GM15510 (cell line): ENCODE measurements around the gene TRPC4AP.

Experiments used
- POLR2A ChIP-seq: IDR thresholded peaks from 3 replicates; pipeline ENCODE4 v1.6.1; 2011; ENCODE audit warnings: borderline replicate concordance; ENCODE audit not compliant: insufficient read length; ENCODE audit errors: extremely low read depth

Gene TRPC4AP

GRCh38 chr20:34970846-34971560 lies 121.6 kb downstream of the TRPC4AP start:
- TF ChIP-seq POLR2A, result no peak

GRCh38 chr20:34970193-34970840 lies 122.3 kb downstream of the TRPC4AP start:
- no peak for TF ChIP-seq POLR2A

GRCh38 chr20:34968042-34968775 lies 124.4 kb downstream of the TRPC4AP start:
- no peak for TF ChIP-seq POLR2A

- TF ChIP-seq POLR2A, result no peak
These were observed 125.2 kb downstream of the TRPC4AP start for GRCh38 chr20:34967421-34967820.

- no peak for TF ChIP-seq POLR2A
These were observed 127.6 kb downstream of the TRPC4AP start for GRCh38 chr20:34965051-34965450.

- no peak for TF ChIP-seq POLR2A
These were observed 128.1 kb downstream of the TRPC4AP start for GRCh38 chr20:34964486-34964885.

- no peak for TF ChIP-seq POLR2A
These were observed 135.7 kb downstream of the TRPC4AP start for GRCh38 chr20:34956751-34957472.

GRCh38 chr20:34956041-34956458 lies 136.6 kb downstream of the TRPC4AP start:
- TF ChIP-seq POLR2A, result no peak

GRCh38 chr20:34955231-34956040 lies 137.2 kb downstream of the TRPC4AP start, which contains the start of the genes GSS and MYH7B:
TSS of gene GSS (minus strand) at chr20:34955806. CDS start at chr20:34951852, 3,954 bp downstream.
TSS of gene MYH7B (plus strand) at chr20:34955868. CDS start at chr20:34978006, 22,138 bp downstream.
- peak; percentile 87 for TF ChIP-seq POLR2A

GRCh38 chr20:34954904-34955230 lies 137.7 kb downstream of the TRPC4AP start:
- TF ChIP-seq POLR2A, result no peak

- TF ChIP-seq POLR2A, result no peak
These were observed 138.6 kb downstream of the TRPC4AP start for GRCh38 chr20:34953960-34954359.

GRCh38 chr20:34952671-34953070 lies 139.9 kb downstream of the TRPC4AP start:
- no peak for TF ChIP-seq POLR2A
